Kidney glomerular epithelial cell (primary cell): ENCODE data around the gene ZNF334.

Experiments used
- DNase-seq: peaks from one replicate; lab custom pipeline; 2025; lab: John Stamatoyannopoulos, UW

Gene ZNF334

GRCh38 chr20:46485431-46485830, 27.9 kb downstream of the ZNF334 start:
- no peak for DNase-seq

DNA sequence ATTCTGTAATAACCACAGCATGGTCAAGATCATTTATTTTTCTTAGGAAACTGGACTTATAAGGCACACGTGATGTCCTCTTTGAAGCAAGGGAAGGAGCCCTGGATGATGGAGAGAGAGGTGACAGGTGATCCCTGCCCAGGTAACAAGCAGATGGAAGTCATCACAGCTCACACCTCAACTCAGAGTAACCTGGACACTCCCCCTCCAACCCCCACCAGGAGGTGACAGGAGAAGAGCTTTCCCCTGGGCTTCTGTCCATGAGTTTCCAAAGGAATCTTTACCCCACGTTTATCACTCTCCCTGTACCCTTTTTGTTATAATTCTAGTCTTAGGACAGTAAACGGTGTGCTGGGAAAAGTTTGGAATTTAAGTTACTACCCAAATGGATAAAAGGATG, 28.4 kb downstream of the ZNF334 start:
- no peak for DNase-seq

GRCh38 chr20:46483879-46484278, 29.5 kb downstream of the ZNF334 start:
- no peak for DNase-seq

GRCh38 chr20:46482864-46483263, 30.5 kb downstream of the ZNF334 start:
- no peak for DNase-seq

DNA sequence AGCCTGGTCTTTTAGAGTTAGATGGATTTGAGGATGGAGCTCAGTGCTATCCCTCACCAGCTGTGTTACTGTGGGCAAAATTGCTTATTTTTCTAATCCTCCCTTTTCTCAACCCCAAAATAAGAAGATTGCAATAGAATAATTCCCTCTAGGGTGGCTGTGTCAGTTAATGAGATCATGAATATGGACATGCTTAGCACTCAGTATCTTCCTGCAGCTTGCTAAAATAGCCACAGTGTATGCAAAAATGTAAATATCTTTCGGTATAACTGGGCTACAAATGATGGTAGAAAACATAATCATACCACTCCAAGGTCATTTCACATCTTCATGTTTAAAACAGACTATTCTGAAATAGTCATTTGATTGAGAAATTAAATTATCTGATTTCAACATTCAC, 35.7 kb downstream of the ZNF334 start:
- no peak for DNase-seq

GRCh38 chr20:46477225-46477624, 36.1 kb downstream of the ZNF334 start:
- no peak for DNase-seq

GRCh38 chr20:46468508-46468907, 44.9 kb downstream of the ZNF334 start:
- DNase-seq = no peak

- no peak for DNase-seq
These were observed 48.9 kb downstream of the ZNF334 start for GRCh38 chr20:46464451-46464850.

DNA sequence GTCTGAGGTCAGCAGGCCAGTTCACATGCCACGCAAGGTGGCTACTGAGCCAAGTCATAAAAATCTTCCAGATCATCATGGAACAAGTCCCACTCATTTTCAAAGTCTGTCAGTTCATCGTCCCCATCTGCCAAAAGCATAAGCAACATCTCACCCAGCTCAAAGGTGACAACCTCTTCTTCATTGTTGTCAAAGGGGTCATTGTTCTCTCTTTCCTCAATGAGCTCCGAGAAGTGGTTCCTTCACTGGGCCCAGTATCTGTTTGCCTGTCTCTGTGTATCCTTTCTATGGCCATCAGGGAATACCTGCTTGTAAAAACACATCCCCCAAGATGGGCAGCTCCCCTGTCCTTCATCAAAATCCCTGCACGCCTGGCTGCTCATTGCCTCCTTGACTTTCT, 49.5 kb downstream of the ZNF334 start:
- no peak for DNase-seq

DNA sequence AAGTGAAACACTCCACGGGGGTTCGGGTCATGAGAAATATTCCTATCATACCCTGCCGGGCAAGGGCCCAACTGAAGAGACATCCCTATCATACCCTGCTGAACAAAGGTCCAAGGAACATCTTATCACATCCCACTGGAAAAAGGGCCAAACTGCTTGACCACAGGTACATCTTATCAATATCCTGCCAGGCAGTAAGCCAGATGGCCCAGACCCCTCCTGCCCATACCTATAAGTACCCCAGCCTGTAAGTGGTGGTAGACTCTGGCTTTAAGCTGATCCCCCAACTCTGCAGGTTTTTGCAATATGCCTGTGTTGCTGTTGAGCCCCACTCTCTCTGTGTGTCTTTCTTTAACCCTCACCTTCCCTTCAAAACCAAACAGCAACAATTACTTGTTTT, 51.6 kb downstream of the ZNF334 start:
- DNase-seq = no peak

GRCh38 chr20:46458866-46459750, 54.3 kb downstream of the ZNF334 start:
- DNase-seq = peak; percentile 10

- DNase-seq = no peak
These were observed 56.9 kb downstream of the ZNF334 start for GRCh38 chr20:46456255-46457028.

DNA sequence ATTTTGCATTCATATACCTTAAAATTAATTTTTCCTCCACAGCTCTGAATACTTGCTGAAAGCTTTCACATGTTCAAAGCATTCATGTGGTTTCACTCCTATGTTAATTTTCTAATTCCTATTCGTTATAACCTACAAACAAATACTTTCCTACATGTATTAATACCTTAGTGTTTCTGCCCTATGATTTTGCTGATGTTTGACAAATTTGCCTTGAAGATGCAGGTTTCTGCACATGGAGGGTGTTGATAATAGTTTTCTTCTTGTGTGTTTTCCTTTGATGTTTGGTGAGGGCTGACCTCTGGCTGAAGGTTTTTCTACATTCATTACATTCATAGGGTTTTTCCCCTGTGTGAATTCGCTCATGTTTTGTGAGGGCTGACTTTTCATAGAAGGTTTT, 57.6 kb downstream of the ZNF334 start:
- DNase-seq = no peak
